Endothelial cell of umbilical vein (primary cell): Measurements from ENCODE around the gene NCOA7. TPM values are rescaled to one million over a fixed set of nuclear protein-coding genes. Genes with fewer than 3 reads are reported as not detected.

Source experiments
- BruUV-seq: library from RNA; stranded (reverse); fragments of 400-500 nt; replicated peaks from 2 replicates; lab custom pipeline; 2021; lab: Mats Ljungman, UMichigan
- CTCF ChIA-PET: fragments of 300-600, 350-600 bp; sonication (Branson Sonifier 250); formaldehyde crosslinking; loops from one replicate; lab custom pipeline; 2021; ENCODE audit warnings: antibody characterized with exemption, inconsistent platforms; lab: Charles Lee
- POLR2A ChIA-PET: fragments of 300-600, 350-600 bp; sonication (Branson Sonifier 250); formaldehyde crosslinking; loops from one replicate; lab custom pipeline; 2021; ENCODE audit warnings: antibody characterized with exemption, inconsistent platforms; lab: Charles Lee
- DNase-seq: peaks from one replicate; pipeline ENCODE4 v3.0.0-alpha.2; 2011; ENCODE audit warnings: low read depth, low spot score
- FAIRE-seq: peaks from 2 replicates; lab custom pipeline; 2011; peaks lifted over from hg19 to GRCh38; lab: Jason Lieb, UNC
- H2AFZ ChIP-seq: 2 replicates; pipeline ENCODE4 v1.6.0; 2012; ENCODE audit warnings: low read depth, low read length, control low read depth, inconsistent platforms
- H3K27ac ChIP-seq: 2 replicates; pipeline ENCODE4 v1.5.1; 2011; ENCODE audit warnings: low read depth, mild to moderate bottlenecking, control low read depth, low read length, moderate library complexity; ENCODE audit not compliant: insufficient read depth
- H3K27me3 ChIP-seq, 2 experiments: 2 replicates each; pipeline versions ENCODE4 v1.6.0 to v1.6.1; 2011; ENCODE audit warnings: low read length in 2 of 2, mixed read lengths in 1 of 2; ENCODE audit not compliant: control insufficient read depth in 2 of 2, insufficient read depth in 2 of 2
- H3K36me3 ChIP-seq, 2 experiments: 2 replicates in 1 of 2; 3 replicates in 1 of 2; pipeline ENCODE4 v1.5.1; 2011; ENCODE audit warnings: low read length in 2 of 2, mild to moderate bottlenecking in 1 of 2, moderate library complexity in 1 of 2; ENCODE audit not compliant: control insufficient read depth in 2 of 2, insufficient read depth in 2 of 2; ENCODE audit errors: extremely low read depth in 1 of 2
- H3K4me1 ChIP-seq: 3 replicates; pipeline ENCODE4 v1.5.1; 2011; ENCODE audit warnings: mild to moderate bottlenecking, low read length; ENCODE audit not compliant: control insufficient read depth, insufficient read depth; ENCODE audit errors: extremely low read depth
- H3K4me2 ChIP-seq: 2 replicates; pipeline ENCODE4 v1.6.1; 2011; ENCODE audit warnings: low read length, control low read depth, mixed read lengths; ENCODE audit not compliant: insufficient read depth
- H3K4me3 ChIP-seq, 3 experiments: fragments of 200-600 bp in 1 of 3; sonication (generic), shearing (Covaris generic) in 1 of 3; replicated peaks in 1 of 3; 2 replicates each; pipeline ENCODE4 v1.5.1; 2011 to 2016; ENCODE audit warnings: control low read depth in 3 of 3, low read length in 3 of 3, mild to moderate bottlenecking in 2 of 3, inconsistent platforms in 1 of 3, low read depth in 1 of 3, moderate library complexity in 1 of 3; ENCODE audit not compliant: insufficient read depth in 1 of 3
- H3K79me2 ChIP-seq: 2 replicates; pipeline ENCODE4 v1.6.0; 2012; ENCODE audit warnings: low read length, inconsistent platforms; ENCODE audit not compliant: control insufficient read depth, insufficient read depth
- H3K9ac ChIP-seq: replicated peaks from 2 replicates; pipeline ENCODE3; 2011; ENCODE audit warnings: low read length, control low read depth; ENCODE audit not compliant: insufficient read depth; ENCODE audit errors: extremely low read depth
- H3K9me1 ChIP-seq: replicated peaks from 3 replicates; pipeline ENCODE4 v1.6.0; 2011; ENCODE audit warnings: mild to moderate bottlenecking, low read length; ENCODE audit not compliant: control insufficient read depth, insufficient read depth; ENCODE audit errors: extremely low read depth
- H3K9me3 ChIP-seq: replicated peaks from 2 replicates; pipeline ENCODE4 v1.5.1; 2012; ENCODE audit warnings: low read length, inconsistent platforms; ENCODE audit not compliant: control insufficient read depth, insufficient read depth
- H4K20me1 ChIP-seq: replicated peaks from 2 replicates; pipeline ENCODE3; 2011; ENCODE audit warnings: mild to moderate bottlenecking, low read length; ENCODE audit not compliant: control insufficient read depth, insufficient read depth; ENCODE audit errors: extremely low read depth
- CTCF ChIP-seq, 2 donors: IDR thresholded peaks; 1 replicate in 1 of 2; 2 replicates in 1 of 2; pipeline ENCODE4 v1.5.1; 2011; ENCODE audit warnings: low read length in 2 of 2, mild to moderate bottlenecking in 2 of 2, moderate library complexity in 2 of 2, control low read depth in 1 of 2, inconsistent platforms in 1 of 2, low read depth in 1 of 2; ENCODE audit not compliant: insufficient read depth in 1 of 2; ENCODE audit errors: extremely low read depth in 1 of 2
- EZH2 ChIP-seq: IDR thresholded peaks from 2 replicates; pipeline ENCODE4 v1.6.1; 2012; ENCODE audit warnings: borderline replicate concordance, low read depth, mild to moderate bottlenecking, moderate library complexity, low read length, inconsistent platforms; ENCODE audit not compliant: severe bottlenecking
- FOS ChIP-seq: IDR thresholded peaks from 2 replicates; pipeline ENCODE4 v1.6.1; 2011; ENCODE audit warnings: mild to moderate bottlenecking, low read length, moderate library complexity, borderline replicate concordance; ENCODE audit not compliant: insufficient read depth
- GATA2 ChIP-seq: IDR thresholded peaks from 2 replicates; pipeline ENCODE4 v1.7.0; 2011; ENCODE audit warnings: low read depth, mild to moderate bottlenecking, moderate library complexity, mixed read lengths, low read length; ENCODE audit not compliant: insufficient read length, insufficient read depth
- JUN ChIP-seq: IDR thresholded peaks from 2 replicates; pipeline ENCODE4 v1.6.1; 2011; ENCODE audit warnings: borderline replicate concordance, low read depth; ENCODE audit not compliant: insufficient read length, insufficient read depth
- MYC ChIP-seq: IDR thresholded peaks from one replicate; pipeline ENCODE4 v1.6.1; 2011; ENCODE audit warnings: mild to moderate bottlenecking, low read depth, low read length
- POLR2A ChIP-seq: IDR thresholded peaks from 2 replicates; pipeline ENCODE4 v1.6.1; 2012; ENCODE audit warnings: low read depth, mild to moderate bottlenecking, control low read depth, low read length
- POLR2AphosphoS5 ChIP-seq: IDR thresholded peaks from 2 replicates; pipeline ENCODE4 v1.6.1; 2012; ENCODE audit warnings: low read depth, mild to moderate bottlenecking, control low read depth, low read length, moderate library complexity; ENCODE audit not compliant: insufficient read depth
- dilution Hi-C: fragments of 300-500 bp; cut with MboI; formaldehyde crosslinking; loops from one replicate; pipeline ENCODE4 v1.15.0; 2019; ENCODE audit warnings: low sequenced_read_pairs; ENCODE audit not compliant: extremely low pct_ligation_motif_present
- intact Hi-C: fragments of 100-400 bp; cut with micrococcal nuclease; formaldehyde crosslinking; loops from one replicate; pipeline ENCODE4 v1.10.0; 2022
- polyA plus RNA-seq, 4 experiments: library from polyadenylated mRNA; depleted of rRNA in 3 of 4; stranded (reverse) in 3 of 4; unstranded in 1 of 4; fragments of >200 nt; gene quantifications; 2 replicates each; pipeline versions ENCODE4 v1.2.1 to v1.2.3, GENCODE V29; 2011 to 2012; ENCODE audit warnings: missing spikeins in 1 of 4
- total RNA-seq: library from RNA; stranded (reverse); gene quantifications from 2 replicates; pipeline ENCODE4 v1.2.3, GENCODE V29; 2021
- TF ChIP-seq, protein P1 (sequence below): IDR thresholded peaks from 2 replicates; pipeline ENCODE4 v1.6.1; 2011; ENCODE audit not compliant: insufficient read depth, insufficient read length

The NCOA7 gene
- total and polyA plus RNA-seq, 2 donors (not counting 3 experiments of a cell fraction or from before 2014, with no cell fraction given), result 27.7 to 71.2 TPM

DNA sequence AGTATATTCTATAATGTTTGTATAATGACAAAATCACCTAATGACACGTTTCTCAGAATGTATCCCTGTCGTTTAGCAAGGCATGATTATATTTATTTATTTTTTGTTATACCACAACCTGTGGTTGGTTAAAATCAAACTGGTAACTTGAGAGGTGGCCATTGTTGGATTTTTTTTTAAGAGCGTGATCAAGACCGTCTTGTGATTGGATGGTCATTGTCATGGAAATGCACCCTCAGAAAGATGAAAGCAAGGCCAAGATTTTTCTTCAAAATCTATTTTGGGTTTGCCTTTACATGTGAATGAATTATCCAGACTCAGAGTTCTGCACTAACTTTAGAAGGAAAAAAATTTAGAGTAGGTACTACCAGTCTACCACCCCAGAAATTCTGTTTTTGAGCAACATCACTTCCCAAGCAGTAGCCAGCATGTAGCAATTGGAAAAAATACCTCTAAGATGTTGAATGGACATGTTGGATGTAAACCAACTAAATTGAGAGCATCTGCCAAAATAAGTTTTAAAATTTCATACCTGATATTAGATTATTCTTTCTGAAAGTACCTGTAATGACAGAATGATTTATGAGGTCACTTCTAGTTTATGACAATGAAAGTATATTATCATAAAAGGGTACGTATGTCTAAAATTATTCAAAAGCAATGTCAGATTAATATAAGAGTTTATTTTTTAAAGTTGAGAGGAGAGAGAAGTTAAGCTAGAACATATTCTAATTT, 50.8 kb downstream of the NCOA7 start:
- Histone ChIP-seq H3K9me3 (no peaks in the 10 kb centered on the region), H2AFZ (no peak overlapping the region), H3K27ac (no peak overlapping the region), H3K36me3 (no peaks in the 10 kb centered on the region), H3K4me3 (no peak overlapping the region), H3K9me1 (no peaks in the 10 kb centered on the region), H3K9ac (no peak overlapping the region), H3K79me2 (peaks cover 17% of the 10 kb centered on the region), H3K4me2 (no peak overlapping the region), H3K27me3 (no peaks in the 10 kb centered on the region), H3K4me1 (peaks cover 24% of the 10 kb centered on the region), H4K20me1 (no peaks in the 10 kb centered on the region)
- ChIA-PET POLR2A (interaction anchor here (0.6 kb wide), 1 partner anchor 1540 kb away, joined by 3 read pairs; no protein-coding TSS in a partner anchor), CTCF (interaction anchor here (0.6 to 1.7 kb wide), 2 partner anchors 16 to 52 kb away, joined by 3 to 6 read pairs; partner anchors contain the start of gene NCOA7)
- TF ChIP-seq, protein P1, sequence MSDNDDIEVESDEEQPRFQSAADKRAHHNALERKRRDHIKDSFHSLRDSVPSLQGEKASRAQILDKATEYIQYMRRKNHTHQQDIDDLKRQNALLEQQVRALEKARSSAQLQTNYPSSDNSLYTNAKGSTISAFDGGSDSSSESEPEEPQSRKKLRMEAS, result no peak
- no peak for TF ChIP-seq CTCF (IDR thresholded peaks at IDR 0.05; ENCODE audit: extremely low read depth in 1 of 2, insufficient read depth in 1 of 2, low read depth in 1 of 2, low read length in 2 of 2)
- no peak for TF ChIP-seq POLR2AphosphoS5
- TF ChIP-seq FOS, result no peak
- TF ChIP-seq POLR2A, result no peak
- TF ChIP-seq MYC, result no peak
- no peak for TF ChIP-seq JUN
- TF ChIP-seq GATA2, result no peak
- TF ChIP-seq EZH2, result no peak
- no TSS peak for BruUV-seq
- FAIRE-seq (no peak), DNase-seq (no peak)
- intact Hi-C loops, result no loop called here
- dilution Hi-C loops, result no loop called here
